Gastroesophageal sphincter (tissue), 4 donors: ENCODE data around the gene CRB2. TPM values are rescaled to one million over a fixed set of nuclear protein-coding genes. Genes with fewer than 3 reads are reported as not detected.

Experiments
- ATAC-seq: fragments of 150-250 bp; one replicate; pipeline ENCODE4 v1.9.1; 2016; ENCODE audit warnings: mild to moderate bottlenecking, moderate library complexity
- H3K27ac ChIP-seq, 4 donors: fragments of 200-600 bp; sonication (generic) in 3 of 4; 1 replicate in 3 of 4; 2 replicates in 1 of 4; pipeline ENCODE4 v1.5.1; 2016 to 2019
- H3K27me3 ChIP-seq: fragments of 200-600 bp; sonication (generic); one replicate; pipeline ENCODE4 v1.5.1; 2019
- H3K36me3 ChIP-seq, 2 donors: fragments of 200-600 bp; sonication (generic); one replicate each; pipeline ENCODE4 v1.5.1; 2019; ENCODE audit warnings: control low read depth in 1 of 2
- H3K4me1 ChIP-seq, 3 donors: fragments of 200-600 bp; sonication (generic); 1 replicate in 2 of 3; 2 replicates in 1 of 3; pipeline ENCODE4 v1.5.1; 2016 to 2019; ENCODE audit warnings: control low read depth in 2 of 3
- H3K4me3 ChIP-seq, 2 donors: fragments of 200-600 bp; sonication (generic); one replicate each; pipeline ENCODE4 v1.5.1; 2019; ENCODE audit warnings: mild to moderate bottlenecking in 1 of 2, moderate library complexity in 1 of 2
- H3K9me3 ChIP-seq, 3 donors: fragments of 200-600 bp; sonication (generic); one replicate each; pipeline ENCODE4 v1.5.1; 2017 to 2019; ENCODE audit warnings: control low read depth in 2 of 3
- CTCF ChIP-seq, 4 experiments: fragments of 200-600 bp in 2 of 4; fragments of 450-650 bp in 2 of 4; sonication (generic) in 1 of 4; IDR thresholded peaks; one replicate each; pipeline ENCODE4 v1.5.1; 2017 to 2019; ENCODE audit warnings: antibody characterized with exemption in 4 of 4, mild to moderate bottlenecking in 2 of 4, moderate library complexity in 2 of 4
- EP300 ChIP-seq: sonication (generic); formaldehyde crosslinking; IDR thresholded peaks from one replicate; pipeline ENCODE4 v1.6.1; 2017; ENCODE audit warnings: antibody characterized with exemption, mild to moderate bottlenecking
- POLR2A ChIP-seq, 2 donors: fragments of 450-650 bp; IDR thresholded peaks; one replicate each; pipeline ENCODE4 v1.6.1; 2017; ENCODE audit warnings: antibody characterized with exemption in 2 of 2, mild to moderate bottlenecking in 2 of 2, moderate library complexity in 1 of 2
- POLR2AphosphoS5 ChIP-seq: sonication (generic); formaldehyde crosslinking; IDR thresholded peaks from one replicate; pipeline ENCODE4 v1.6.1; 2017; ENCODE audit warnings: antibody characterized with exemption
- WGBS, 2 donors: methylation state at CpG; one replicate each; pipeline ENCODE4 v1.1.5; 2018; ENCODE audit warnings: low coverage in 1 of 2; 5-methylcytosine and 5-hydroxymethylcytosine counted together
- total RNA-seq, 4 donors: library from RNA; depleted of rRNA; stranded (reverse); fragments of >200 nt; gene quantifications; one replicate each; pipeline ENCODE4 v1.1.0, GENCODE V29; 2016

CRB2 gene
- total RNA-seq, 4 donors from 2014 or later: not detected

- no peaks in the 10 kb centered on the region for H3K4me1 ChIP-seq
- TF ChIP-seq POLR2AphosphoS5 (no peak), POLR2A (IDR thresholded peaks at IDR 0.05) (no peak), CTCF (IDR thresholded peaks at IDR 0.05) (no peak), EP300 (no peak)
- no peak overlapping the region for H3K4me3 ChIP-seq
- no peaks in the 10 kb centered on the region for H3K9me3 ChIP-seq
- H3K36me3 ChIP-seq: peaks cover 0 to 88% of the 10 kb centered on the region in 2 donors
- H3K27ac ChIP-seq: no peak overlapping the region
- no peaks in the 10 kb centered on the region for H3K27me3 ChIP-seq
- no peak for ATAC-seq
- WGBS, 2 donors: 70 to 86% methylated on average over 11 to 12 of the region's 21 CpGs
Measured at GRCh38 chr9:123422635-123423310, 66.8 kb downstream of the CRB2 start.

GRCh38 chr9:123423311-123423640, 67.3 kb downstream of the CRB2 start:
- H3K36me3 ChIP-seq: peaks cover 0 to 84% of the 10 kb centered on the region in 2 donors
- no peak overlapping the region for H3K27ac ChIP-seq
- no peak for TF ChIP-seq POLR2AphosphoS5
- TF ChIP-seq EP300: no peak
- TF ChIP-seq POLR2A (IDR thresholded peaks at IDR 0.05): no peak
- no peak for TF ChIP-seq CTCF (IDR thresholded peaks at IDR 0.05)
- ATAC-seq: no peak
- H3K4me3 ChIP-seq: no peak overlapping the region
- no peaks in the 10 kb centered on the region for H3K9me3 ChIP-seq
- H3K4me1 ChIP-seq: no peaks in the 10 kb centered on the region
- no peaks in the 10 kb centered on the region for H3K27me3 ChIP-seq
- WGBS, 2 donors: 83% methylated on average over 1 of the region's 8 CpGs; no CpG with 5 or more reads in 1 of the 2 donors

GRCh38 chr9:123424131-123424530, 68.1 kb downstream of the CRB2 start:
- H3K4me3 ChIP-seq: no peak overlapping the region
- H3K36me3 ChIP-seq: peaks cover 0 to 77% of the 10 kb centered on the region in 2 donors
- no peak for ATAC-seq
- no peak for TF ChIP-seq POLR2A (IDR thresholded peaks at IDR 0.05)
- TF ChIP-seq CTCF (IDR thresholded peaks at IDR 0.05): no peak
- TF ChIP-seq POLR2AphosphoS5: no peak
- no peak for TF ChIP-seq EP300
- H3K27me3 ChIP-seq: no peaks in the 10 kb centered on the region
- H3K4me1 ChIP-seq: no peaks in the 10 kb centered on the region
- 60 to 100% methylated on average over 1 of the region's 5 CpGs for WGBS, 2 donors
- peaks cover 0 to 2% (median 0%) of the 10 kb centered on the region in 3 donors for H3K9me3 ChIP-seq
- H3K27ac ChIP-seq: no peak overlapping the region

GRCh38 chr9:123424552-123425225, 68.7 kb downstream of the CRB2 start:
- no peak for ATAC-seq
- no peak overlapping the region for H3K27ac ChIP-seq
- no peaks in the 10 kb centered on the region for H3K27me3 ChIP-seq
- no peaks in the 10 kb centered on the region for H3K4me1 ChIP-seq
- peaks cover 0 to 6% (median 0%) of the 10 kb centered on the region in 3 donors for H3K9me3 ChIP-seq
- peaks cover 0 to 77% of the 10 kb centered on the region in 2 donors for H3K36me3 ChIP-seq
- WGBS, 2 donors: 97% methylated on average over 5 of the region's 6 CpGs; no CpG with 5 or more reads in 1 of the 2 donors
- no peak overlapping the region for H3K4me3 ChIP-seq
- TF ChIP-seq EP300 (no peak), POLR2AphosphoS5 (no peak), POLR2A (IDR thresholded peaks at IDR 0.05) (no peak), CTCF (IDR thresholded peaks at IDR 0.05) (no peak)

- Histone ChIP-seq H3K36me3 (peaks cover 0 to 71% of the 10 kb centered on the region in 2 donors), H3K4me1 (no peaks in the 10 kb centered on the region), H3K27ac (no peak overlapping the region), H3K4me3 (no peak overlapping the region), H3K9me3 (peaks cover 0 to 6% (median 0%) of the 10 kb centered on the region in 3 donors), H3K27me3 (no peaks in the 10 kb centered on the region)
- WGBS, 2 donors: 97% methylated on average over 4 of the region's 20 CpGs; no CpG with 5 or more reads in 1 of the 2 donors
- no peak for ATAC-seq
- TF ChIP-seq CTCF (IDR thresholded peaks at IDR 0.05) (no peak), POLR2AphosphoS5 (no peak), POLR2A (IDR thresholded peaks at IDR 0.05) (no peak), EP300 (no peak)
Measured at GRCh38 chr9:123425261-123425821, 69.3 kb downstream of the CRB2 start.
